ENCODE measurements around the gene CHP1.
"Not testable (repeated sequence)": the region's sequence is repeated elsewhere in the genome, so short reads cannot be mapped to it uniquely, and the experiment has no call there.

CHP1 gene

DNA sequence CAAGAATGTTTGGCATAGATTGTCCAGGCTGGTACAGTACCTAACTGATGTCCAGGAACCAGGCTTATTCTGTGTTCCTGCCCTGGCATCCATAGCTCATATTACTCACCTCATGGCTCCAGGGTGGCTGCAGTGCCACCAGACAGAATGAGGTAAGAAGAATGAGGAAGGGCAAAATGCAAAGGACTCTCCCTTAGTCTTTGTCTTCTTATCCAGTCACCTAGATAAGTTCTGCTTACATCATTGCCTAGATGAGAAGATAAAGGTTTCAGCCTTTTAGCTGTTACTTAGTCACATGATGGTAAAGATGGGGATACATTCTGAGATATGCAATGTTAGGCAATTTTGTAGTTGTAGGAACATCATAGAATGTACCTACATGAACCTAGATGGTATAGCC, 45.8 kb downstream of the CHP1 start:
- no peak overlapping the region for H3K27ac Mint-ChIP-seq

GRCh38 chr15:41278319-41278718, 47.3 kb downstream of the CHP1 start:
- Mint-ChIP-seq H3K4me1 (peaks cover 10% of the 10 kb centered on the region), H3K9me3 (no peaks in the 10 kb centered on the region), H3K27ac (no peak overlapping the region), H3K27me3 (no peaks in the 10 kb centered on the region), H3K4me3 (no peak overlapping the region), H3K36me3 (peaks cover 24% of the 10 kb centered on the region)
- CTCF ChIA-PET: no interaction called here
- DNase-seq: no peak

More for the DNA sequence above, 45.8 kb downstream of the CHP1 start:
- CTCF ChIA-PET: no interaction called here
- Mint-ChIP-seq H3K36me3 (peaks cover 25% of the 10 kb centered on the region), H3K4me3 (no peak overlapping the region), H3K27me3 (no peaks in the 10 kb centered on the region), H3K9me3 (no peaks in the 10 kb centered on the region), H3K4me1 (no peaks in the 10 kb centered on the region)
- DNase-seq: no peak

DNA sequence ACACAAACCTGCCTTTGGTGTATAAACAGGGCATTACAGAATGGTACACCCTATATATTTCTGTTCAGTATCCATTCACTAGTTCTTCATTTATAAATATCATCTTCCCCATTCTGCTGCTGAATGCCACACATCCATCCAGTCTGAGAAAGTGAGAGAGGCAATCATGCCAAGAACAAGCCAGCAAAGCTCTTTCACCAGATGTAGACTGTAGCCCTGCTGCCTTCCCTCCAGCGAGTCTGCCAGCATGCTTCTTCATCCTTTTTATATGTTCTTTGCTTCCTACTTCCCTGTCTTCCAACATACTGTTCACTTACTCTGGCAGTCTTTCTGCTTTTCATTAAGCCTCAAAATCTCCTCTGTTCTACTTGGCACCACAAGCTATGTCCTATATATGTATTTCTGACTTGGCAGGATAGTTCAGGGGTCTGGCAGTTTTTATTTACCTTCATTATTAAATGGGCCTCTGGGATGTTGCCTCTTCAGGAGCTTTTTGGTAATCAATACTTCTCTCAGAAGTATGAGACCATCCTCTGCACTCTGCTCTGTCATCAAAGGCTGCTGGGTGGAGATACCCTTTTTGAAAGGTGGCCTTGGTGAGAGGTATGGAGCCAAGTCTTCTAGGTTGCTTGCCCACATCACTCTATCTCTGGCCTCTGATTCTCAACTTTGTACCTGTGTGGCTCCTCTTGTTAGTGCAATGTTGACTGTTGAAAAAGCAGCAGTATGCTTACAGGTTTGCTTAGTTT, 48.6 kb downstream of the CHP1 start:
- CTCF ChIA-PET: no interaction called here
- Mint-ChIP-seq H3K36me3 (peaks cover 30% of the 10 kb centered on the region), H3K9me3 (no peaks in the 10 kb centered on the region), H3K4me1 (peaks cover 14% of the 10 kb centered on the region), H3K27ac (no peak overlapping the region), H3K27me3 (peaks cover 4% of the 10 kb centered on the region), H3K4me3 (no peak overlapping the region)
- DNase-seq: no peak

DNA sequence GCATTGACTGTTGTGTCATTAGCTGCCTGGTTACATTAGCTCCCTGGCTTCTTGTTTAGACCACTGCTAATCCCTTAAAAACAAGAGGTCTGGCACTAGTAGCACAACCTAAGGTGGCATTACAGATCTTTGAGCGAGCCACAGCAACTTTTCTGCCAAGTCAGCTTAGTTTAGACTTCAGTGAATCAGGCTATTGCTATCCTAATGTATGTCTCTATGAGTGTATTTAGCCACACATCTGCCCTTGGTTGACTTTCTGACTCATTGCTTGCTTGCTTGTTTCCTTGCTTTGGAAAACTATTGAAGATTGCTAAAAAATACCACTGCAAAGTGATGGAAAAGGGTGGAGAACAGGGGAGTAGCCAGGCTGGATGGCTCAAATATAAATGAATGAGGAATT, 50.2 kb downstream of the CHP1 start:
- no peaks in the 10 kb centered on the region for H3K9me3 Mint-ChIP-seq
- H3K4me3 Mint-ChIP-seq: no peak overlapping the region
- peaks cover 26% of the 10 kb centered on the region for H3K4me1 Mint-ChIP-seq
- DNase-seq: no peak
- peak overlapping the region; percentile 20 for H3K27ac Mint-ChIP-seq
- H3K27me3 Mint-ChIP-seq: peaks cover 4% of the 10 kb centered on the region
- peaks cover 43% of the 10 kb centered on the region for H3K36me3 Mint-ChIP-seq
- CTCF ChIA-PET: no interaction called here

DNA sequence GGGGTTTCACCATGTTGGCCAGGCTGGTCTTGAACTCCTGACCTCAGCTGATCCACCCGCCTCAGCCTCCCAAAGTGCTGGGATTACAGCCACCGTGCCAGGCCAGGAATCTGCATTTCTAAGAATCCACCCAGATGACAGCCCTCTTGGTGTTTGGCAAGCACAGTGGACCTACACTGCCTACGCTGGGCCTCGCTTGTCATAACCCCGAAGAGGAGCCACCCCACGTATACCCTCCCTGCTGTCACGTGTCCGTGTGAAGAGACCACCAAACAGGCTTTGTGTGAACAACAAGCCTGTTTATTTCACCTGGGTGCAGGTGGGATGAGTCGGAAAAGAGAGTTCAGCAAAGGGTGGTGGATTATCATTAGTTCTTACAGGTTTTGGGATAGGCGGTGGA, 51.4 kb downstream of the CHP1 start:
- Mint-ChIP-seq H3K4me1 (peaks cover 38% of the 10 kb centered on the region), H3K27ac (peak overlapping the region; percentile 99), H3K36me3 (peaks cover 46% of the 10 kb centered on the region)
- DNase-seq, H3K4me3 Mint-ChIP-seq, H3K9me3 Mint-ChIP-seq, H3K27me3 Mint-ChIP-seq, CTCF ChIA-PET: not testable (repeated sequence)

DNA sequence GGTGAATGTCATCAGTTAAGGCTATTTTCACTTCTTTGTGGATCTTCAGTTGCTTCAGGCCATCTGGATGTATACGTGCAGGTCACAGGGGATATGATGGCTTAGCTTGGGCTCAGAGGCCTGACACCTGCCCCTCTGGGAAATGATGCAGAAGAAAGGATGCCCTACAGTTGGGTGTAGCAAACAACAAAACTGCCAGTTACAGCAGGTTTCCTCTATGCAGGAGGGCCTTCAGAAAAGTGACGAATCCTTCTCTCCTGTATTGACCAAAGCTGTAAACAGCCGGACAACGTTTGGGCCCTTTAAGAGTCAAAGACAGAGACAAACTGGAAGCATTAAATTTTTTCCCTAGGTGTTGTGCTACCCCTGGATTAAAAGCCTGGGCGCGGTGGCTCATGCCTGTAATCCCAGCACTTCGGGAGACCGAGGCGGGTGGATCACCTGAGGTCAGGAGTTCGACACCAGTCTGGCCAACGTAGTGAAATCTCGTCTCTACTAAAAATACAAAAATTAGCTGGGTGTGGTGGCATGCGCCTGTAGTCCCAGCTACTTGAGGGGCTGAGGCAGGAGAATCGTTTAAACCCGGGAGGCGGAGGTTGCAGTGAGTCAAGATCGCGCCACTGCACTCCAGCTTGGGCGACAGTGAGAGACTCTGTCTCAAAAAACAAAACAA, 52.0 kb downstream of the CHP1 start:
- Mint-ChIP-seq H3K36me3 (peaks cover 52% of the 10 kb centered on the region), H3K27ac (peak overlapping the region; percentile 99), H3K4me3 (peak overlapping the region; percentile 96), H3K4me1 (peaks cover 44% of the 10 kb centered on the region)
- CTCF ChIA-PET: interaction anchor here (1.5 kb wide), 1 partner anchor 50 kb away, joined by 5 read pairs; the partner anchor contains the start of genes NUSAP1 and OIP5
- H3K27me3 Mint-ChIP-seq, H3K9me3 Mint-ChIP-seq, DNase-seq: not testable (repeated sequence)

DNA sequence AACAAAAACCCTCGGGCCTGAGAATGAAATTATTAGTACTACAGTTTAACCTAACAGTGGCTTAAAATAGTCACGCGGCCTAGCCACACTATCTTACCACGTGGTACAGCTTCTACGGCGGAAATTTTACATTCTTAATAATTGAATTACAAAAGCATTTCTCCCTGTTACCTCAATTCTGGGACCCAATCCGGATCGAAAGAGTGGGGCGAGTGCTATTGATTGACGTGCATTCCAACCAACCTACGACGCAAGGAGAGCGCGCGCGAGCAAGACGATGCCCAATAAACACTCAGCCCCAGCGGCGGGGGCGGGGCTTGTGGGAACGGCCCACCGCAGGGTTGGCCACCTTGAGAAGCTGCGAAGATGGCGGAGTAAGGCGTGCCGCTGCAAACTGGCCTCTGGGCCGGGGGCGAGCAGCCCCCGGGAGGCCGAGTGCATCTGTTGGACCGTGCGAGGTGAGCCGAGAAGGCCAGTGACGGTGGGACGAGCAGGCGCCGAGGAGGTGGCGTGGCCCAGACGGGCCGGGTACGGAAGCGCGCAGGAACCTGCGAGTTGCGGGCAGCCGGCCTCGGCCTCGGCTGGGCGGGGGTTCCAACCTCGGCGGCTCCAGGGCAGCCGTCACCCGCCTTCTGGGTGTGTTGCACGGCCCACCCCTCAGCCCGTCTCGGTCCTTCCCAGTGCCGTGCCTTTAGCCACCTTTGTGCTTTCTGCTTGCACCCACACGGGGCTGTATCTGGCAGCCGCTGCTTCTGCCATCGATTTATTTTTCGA, 52.8 kb downstream of the CHP1 start:
- H3K9me3 Mint-ChIP-seq: no peaks in the 10 kb centered on the region
- H3K27ac Mint-ChIP-seq: peak overlapping the region; percentile 99
- peak; percentile 98 for DNase-seq
- H3K4me1 Mint-ChIP-seq: peaks cover 51% of the 10 kb centered on the region
- peaks cover 4% of the 10 kb centered on the region for H3K27me3 Mint-ChIP-seq
- H3K36me3 Mint-ChIP-seq: peaks cover 55% of the 10 kb centered on the region
- peak overlapping the region; percentile 96 for H3K4me3 Mint-ChIP-seq
- CTCF ChIA-PET: interaction anchor here (1.5 kb wide), 1 partner anchor 49 kb away, joined by 5 read pairs; the partner anchor contains the start of genes NUSAP1 and OIP5

DNA sequence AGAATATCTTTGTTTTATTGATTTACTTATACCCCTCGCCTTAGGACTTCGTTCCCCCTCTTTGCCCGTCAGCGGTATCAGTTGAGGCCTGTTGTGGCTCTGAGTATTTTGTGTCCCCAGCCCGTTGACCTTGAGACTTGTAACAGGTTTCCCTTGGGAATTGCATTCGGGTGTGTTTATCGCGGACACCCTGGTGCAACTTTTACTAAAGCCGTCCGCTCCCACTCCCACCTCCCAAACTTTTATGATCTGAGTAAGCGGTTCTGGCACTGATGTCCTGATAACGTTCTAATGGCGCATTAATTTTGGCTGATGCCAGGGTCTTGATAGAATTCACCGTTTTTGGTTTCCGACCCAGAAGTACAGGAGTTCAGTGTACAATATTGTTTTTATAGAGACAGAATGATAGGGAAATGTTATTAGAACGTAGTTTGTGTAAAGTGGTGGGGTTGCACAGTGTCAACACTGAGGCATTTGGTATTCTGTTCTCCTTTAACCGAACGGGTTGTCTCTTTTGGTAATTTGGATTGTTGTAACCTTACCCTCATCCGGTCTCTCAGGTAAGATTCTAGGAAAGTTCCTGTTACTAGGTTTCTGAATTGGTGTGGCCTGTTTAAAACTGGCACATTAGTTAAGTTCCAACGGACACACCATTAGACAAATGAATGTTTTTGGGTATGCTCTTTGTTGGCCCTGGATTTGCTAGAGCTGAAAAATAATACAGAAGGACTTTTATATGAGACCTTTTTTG, 53.5 kb downstream of the CHP1 start:
- Mint-ChIP-seq H3K9me3 (no peaks in the 10 kb centered on the region), H3K4me3 (peak overlapping the region; percentile 96)

DNA sequence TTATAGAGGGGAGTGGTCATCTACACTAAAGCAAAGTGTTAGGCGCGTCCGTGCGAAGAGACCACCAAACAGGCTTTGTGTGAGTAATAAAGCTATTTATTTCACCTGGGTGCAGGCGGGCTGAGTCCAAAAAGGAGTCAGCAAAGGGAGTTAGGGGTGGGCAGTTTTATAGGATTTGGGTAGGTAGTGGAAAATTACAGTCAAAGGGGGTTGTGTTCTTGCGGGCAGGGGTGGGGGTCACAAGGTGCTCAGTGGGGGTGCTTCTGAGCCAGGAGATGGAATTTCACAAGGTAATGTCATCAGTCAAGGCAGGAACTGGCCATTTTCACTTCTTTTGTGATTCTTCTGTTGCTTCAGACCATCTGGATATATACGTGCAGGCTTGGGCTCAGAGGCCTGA, 54.2 kb downstream of the CHP1 start:
- CTCF ChIA-PET: interaction anchor here (1.5 to 1.6 kb wide), 2 partner anchors 38 to 54 kb away, joined by 3 to 4 read pairs; partner anchors contain the start of gene CHP1
- Mint-ChIP-seq H3K27me3 (peaks cover 4% of the 10 kb centered on the region), H3K4me1 (peaks cover 55% of the 10 kb centered on the region), H3K27ac (peak overlapping the region; percentile 99), H3K36me3 (peaks cover 46% of the 10 kb centered on the region), H3K4me3 (peak overlapping the region; percentile 96), H3K9me3 (no peaks in the 10 kb centered on the region)
- DNase-seq: no peak

More for the DNA sequence above, 53.5 kb downstream of the CHP1 start:
- Mint-ChIP-seq H3K27me3 (peaks cover 4% of the 10 kb centered on the region), H3K27ac (peak overlapping the region; percentile 99), H3K4me1 (peaks cover 55% of the 10 kb centered on the region), H3K36me3 (peaks cover 51% of the 10 kb centered on the region)
- no peak for DNase-seq
- CTCF ChIA-PET: interaction anchor here (1.5 to 1.6 kb wide), 2 partner anchors 48 to 53 kb away, joined by 3 to 5 read pairs; partner anchors contain the start of genes CHP1, NUSAP1 and OIP5

DNA sequence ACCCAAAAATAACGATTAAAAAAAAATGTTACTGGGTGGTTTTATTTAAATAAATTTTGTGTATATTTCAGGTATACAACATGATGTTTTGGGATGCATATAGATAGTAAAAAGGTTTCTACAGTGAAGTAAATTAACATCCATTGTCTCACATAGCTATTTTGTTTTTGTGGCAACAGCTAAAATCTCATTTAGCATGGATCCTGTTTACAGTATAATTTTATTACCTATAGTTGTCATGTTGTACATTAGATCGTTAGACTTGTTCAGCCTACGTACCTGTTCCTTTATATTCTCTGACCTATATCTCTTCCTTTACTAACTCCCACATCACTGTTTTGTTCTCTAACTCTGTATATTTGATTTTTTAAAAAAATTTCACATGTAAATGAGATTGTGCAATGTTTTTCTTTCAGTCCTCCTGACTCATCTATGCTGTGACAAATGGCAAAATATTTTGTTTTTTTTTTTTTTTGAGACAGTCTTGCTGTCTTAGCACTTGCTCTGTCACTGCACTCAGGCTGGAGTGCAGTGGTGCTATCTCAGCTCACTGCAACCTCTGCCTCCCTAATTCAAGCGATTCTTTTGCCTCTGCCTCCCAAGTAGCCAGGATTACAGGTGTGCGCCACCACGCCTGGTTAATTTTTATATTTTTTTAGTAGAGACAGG, 55.7 kb downstream of the CHP1 start:
- H3K9me3 Mint-ChIP-seq: no peaks in the 10 kb centered on the region
- H3K27me3 Mint-ChIP-seq: peaks cover 4% of the 10 kb centered on the region
- H3K4me1 Mint-ChIP-seq: peaks cover 64% of the 10 kb centered on the region
- CTCF ChIA-PET: interaction anchor here (1.5 to 1.6 kb wide), 2 partner anchors 8 to 36 kb away, joined by 3 to 4 read pairs; no protein-coding TSS in a partner anchor
- peak overlapping the region; percentile 67 for H3K27ac Mint-ChIP-seq
- peaks cover 52% of the 10 kb centered on the region for H3K36me3 Mint-ChIP-seq
- H3K4me3 Mint-ChIP-seq: peak overlapping the region; percentile 55
- DNase-seq: no peak

- Mint-ChIP-seq H3K27ac (peak overlapping the region; percentile 69), H3K27me3 (peaks cover 4% of the 10 kb centered on the region), H3K9me3 (no peaks in the 10 kb centered on the region), H3K4me3 (no peak overlapping the region), H3K4me1 (peaks cover 57% of the 10 kb centered on the region), H3K36me3 (peaks cover 58% of the 10 kb centered on the region)
- DNase-seq: no peak
- CTCF ChIA-PET: interaction anchor here (1.2 kb wide), 2 partner anchors 16 to 43 kb away, joined by 3 to 4 read pairs; no protein-coding TSS in a partner anchor
Measured at GRCh38 chr15:41288464-41288863, 57.4 kb downstream of the CHP1 start.

- peaks cover 55% of the 10 kb centered on the region for H3K4me1 Mint-ChIP-seq
- no peak overlapping the region for H3K27ac Mint-ChIP-seq
- no peaks in the 10 kb centered on the region for H3K27me3 Mint-ChIP-seq
- H3K4me3 Mint-ChIP-seq: no peak overlapping the region
- no peak for DNase-seq
- CTCF ChIA-PET: no interaction called here
- H3K36me3 Mint-ChIP-seq: peaks cover 57% of the 10 kb centered on the region
- H3K9me3 Mint-ChIP-seq: no peaks in the 10 kb centered on the region
Measured at GRCh38 chr15:41289953-41290352, 58.9 kb downstream of the CHP1 start.

- CTCF ChIA-PET: no interaction called here
- Mint-ChIP-seq H3K9me3 (no peaks in the 10 kb centered on the region), H3K27me3 (no peaks in the 10 kb centered on the region), H3K4me1 (peaks cover 45% of the 10 kb centered on the region), H3K27ac (no peak overlapping the region), H3K4me3 (no peak overlapping the region), H3K36me3 (peaks cover 50% of the 10 kb centered on the region)
- no peak for DNase-seq
Measured at GRCh38 chr15:41291065-41291631, 60.1 kb downstream of the CHP1 start.
